Stimulated activated CD4-positive, alpha-beta T cell treated with anti-CD3 and anti-CD28 coated beads, Interleukin-1b, Interleukin-23, amount 100 ng/mL, for 24 hours (primary cell): ENCODE measurements around the gene GNA12.

Experiments used
- DNase-seq, 4 experiments: peaks; one replicate each; pipeline ENCODE4 v3.0.0-alpha.2; 2020; ENCODE audit warnings: low read depth in 4 of 4, low spot score in 1 of 4

The GNA12 gene

GRCh38 chr7:2819161-2819953 lies 24.8 kb downstream of the GNA12 start:
- no peak for DNase-seq

DNA sequence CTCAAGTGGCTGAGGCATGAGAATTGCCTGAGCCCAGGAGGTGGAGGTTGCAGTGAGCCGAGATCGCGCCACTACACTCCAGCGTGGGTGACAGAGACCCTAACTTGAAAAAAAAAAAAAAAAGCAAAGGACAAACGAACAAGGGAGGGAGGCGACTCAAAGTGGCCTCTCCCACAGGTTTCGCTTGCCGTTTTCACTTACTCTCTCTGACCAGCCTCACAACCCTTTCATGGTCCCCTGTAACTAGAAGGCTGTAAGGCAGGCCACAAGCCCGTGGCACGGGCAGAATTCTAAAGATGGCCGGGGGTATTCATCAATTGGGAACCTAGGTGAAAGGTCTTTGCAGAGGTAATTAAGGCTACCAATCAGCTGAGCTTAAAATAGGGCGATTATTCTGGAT lies 25.5 kb downstream of the GNA12 start:
- DNase-seq: no peak

- DNase-seq: no peak
Observed at GRCh38 chr7:2818121-2818520, 26.0 kb downstream of the GNA12 start.

DNA sequence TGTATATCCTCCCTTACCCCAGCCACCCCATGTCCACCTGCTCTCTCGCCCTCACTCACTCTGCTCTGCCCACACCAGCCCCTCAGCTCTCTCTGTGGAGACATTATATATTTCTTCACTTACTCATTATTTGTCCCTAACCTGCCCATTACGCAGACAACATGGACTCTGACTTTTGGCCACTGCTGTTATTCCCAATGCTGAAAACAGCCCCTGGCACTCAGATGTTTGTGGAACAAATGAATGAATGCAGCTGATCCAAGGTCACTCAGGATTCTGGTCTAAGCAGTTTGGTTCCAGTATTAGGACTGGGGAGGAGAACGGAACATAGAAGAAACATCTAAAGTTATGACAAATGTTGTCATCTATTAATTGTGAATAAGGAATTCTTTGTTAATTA lies 26.7 kb downstream of the GNA12 start:
- DNase-seq: no peak

GRCh38 chr7:2815875-2816245 lies 28.2 kb downstream of the GNA12 start:
- DNase-seq: no peak

GRCh38 chr7:2814946-2815874 lies 28.9 kb downstream of the GNA12 start:
- DNase-seq: no peak

GRCh38 chr7:2814186-2814945 lies 29.7 kb downstream of the GNA12 start:
- DNase-seq: no peak

- no peak for DNase-seq
Observed at GRCh38 chr7:2813350-2814185, 30.5 kb downstream of the GNA12 start.

GRCh38 chr7:2812831-2813230 lies 31.3 kb downstream of the GNA12 start:
- no peak for DNase-seq

- DNase-seq: no peak
Observed at GRCh38 chr7:2812114-2812487, 32.0 kb downstream of the GNA12 start.

- DNase-seq: no peak
Observed at GRCh38 chr7:2811476-2812113, 32.5 kb downstream of the GNA12 start.

DNA sequence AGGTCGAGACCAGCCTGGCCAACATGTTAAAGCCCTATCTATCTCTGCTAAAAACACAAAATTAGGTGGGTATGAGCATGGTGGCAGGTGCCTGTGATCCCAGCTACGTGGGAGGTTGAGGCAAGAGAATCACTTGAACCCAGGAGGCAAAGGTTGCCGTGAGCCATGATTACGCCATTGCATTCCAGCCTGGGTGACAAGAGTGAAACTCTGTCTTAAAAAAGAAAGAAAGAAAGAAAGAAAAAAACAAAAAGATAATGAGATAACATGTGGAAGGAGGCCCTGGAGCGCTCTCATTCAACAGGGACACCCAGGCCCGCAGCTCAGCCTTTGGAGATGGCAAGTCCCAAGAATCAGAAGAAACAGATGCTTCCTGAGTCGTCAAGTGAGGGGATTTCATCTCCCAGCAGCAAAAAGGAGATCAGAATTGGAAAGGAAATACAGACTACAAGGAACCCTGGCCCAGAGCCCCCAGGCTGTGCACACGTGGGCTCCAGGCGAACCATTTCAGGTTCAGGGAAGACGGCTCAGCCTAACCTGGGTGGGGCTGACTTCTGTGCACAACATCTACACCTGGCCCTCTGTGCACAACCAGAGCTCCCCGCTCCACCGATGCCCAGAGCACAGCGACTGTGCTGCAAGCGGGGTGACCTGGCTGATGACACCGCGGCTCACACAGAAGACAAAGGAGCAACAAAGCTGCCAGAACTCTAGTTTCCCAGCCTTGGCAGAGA lies 33.3 kb downstream of the GNA12 start:
- DNase-seq: no peak

DNA sequence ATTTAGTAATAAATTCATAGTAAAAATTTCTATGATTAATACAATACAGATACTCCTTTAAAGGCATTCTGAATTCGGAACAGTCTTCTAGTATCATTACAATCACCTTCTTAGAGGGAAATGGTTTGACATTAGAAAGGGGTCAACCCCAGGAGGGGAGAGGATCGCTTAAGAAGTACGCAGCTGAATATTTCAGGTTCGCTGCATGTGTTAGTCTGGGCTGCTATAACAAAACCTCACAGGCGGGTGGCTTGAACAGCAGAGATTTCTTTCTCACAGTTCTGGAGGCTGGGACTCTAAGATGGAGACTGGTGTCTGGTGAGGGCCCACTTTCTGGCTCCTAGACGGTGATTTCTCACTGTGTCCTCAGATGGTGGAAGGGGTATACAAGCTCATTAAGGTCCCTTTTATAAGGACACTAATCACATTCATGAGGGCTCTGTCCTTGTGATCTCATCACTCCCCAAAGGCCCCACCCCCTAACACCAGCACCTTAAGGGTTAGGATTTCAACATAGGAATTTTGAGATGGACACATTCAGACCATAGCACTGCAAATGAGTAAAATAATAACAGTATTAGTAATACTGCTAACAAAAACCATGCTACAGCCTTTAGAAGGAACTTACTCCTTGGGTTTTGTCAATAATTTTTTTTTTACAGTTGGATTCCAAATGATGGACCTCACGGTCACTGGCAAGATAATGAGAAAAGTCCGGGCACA lies 34.0 kb downstream of the GNA12 start:
- no peak for DNase-seq

DNA sequence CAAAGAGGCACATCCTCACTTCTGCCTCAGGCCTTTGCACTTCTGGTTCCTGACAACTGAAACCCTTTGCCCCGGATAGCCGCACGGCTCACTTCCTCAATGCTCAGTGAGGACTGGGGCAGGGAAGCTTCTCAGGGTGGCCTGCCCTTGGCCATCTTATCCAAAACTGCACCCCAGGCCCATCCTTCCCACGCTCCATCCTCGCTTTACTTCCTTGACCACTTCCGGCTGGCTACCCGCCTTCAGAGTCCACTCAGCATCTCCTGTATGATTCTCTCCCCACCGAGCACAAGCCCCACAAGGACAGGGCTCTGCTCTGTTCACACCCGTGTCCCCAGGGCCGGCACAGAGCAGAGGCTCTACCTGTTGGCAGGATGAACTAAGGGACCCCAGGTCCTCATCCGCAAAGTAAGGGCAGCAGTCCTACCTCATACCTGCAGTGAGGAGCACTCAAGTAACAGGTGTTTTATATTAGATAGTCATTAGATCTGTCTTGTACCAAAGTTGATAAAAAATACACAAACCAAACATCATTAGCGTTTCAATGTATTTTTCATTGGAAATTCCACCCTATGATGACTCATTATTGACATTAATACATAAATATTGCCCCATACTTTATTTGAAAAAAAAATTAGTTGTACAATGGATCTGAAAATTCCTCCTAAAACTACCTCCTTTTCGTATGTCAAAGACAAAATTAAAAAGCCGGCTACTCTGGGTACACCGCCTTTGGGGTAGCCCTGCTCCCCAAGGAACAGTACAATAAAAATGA lies 35.0 kb downstream of the GNA12 start:
- no peak for DNase-seq

GRCh38 chr7:2807845-2808772 lies 36.0 kb downstream of the GNA12 start:
- DNase-seq: no peak

GRCh38 chr7:2807460-2807844 lies 36.7 kb downstream of the GNA12 start:
- no peak for DNase-seq

DNA sequence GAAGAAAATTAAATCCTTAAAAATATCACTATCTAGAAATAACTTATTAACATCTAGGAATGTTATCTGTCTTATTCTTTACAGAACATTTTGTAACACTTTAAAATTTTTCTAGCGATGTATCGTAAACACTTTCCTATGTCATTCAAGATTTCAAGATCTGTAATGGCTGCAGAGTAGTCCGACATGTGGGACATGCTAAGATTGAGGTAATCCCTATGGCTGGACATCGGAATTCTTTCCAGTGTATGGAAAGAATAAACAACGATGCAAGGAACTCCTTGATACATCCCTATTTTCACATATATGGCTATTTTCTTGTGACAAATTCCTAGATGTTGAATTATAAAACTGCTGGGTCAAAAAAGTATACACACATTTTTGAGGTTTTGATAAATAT lies 37.5 kb downstream of the GNA12 start:
- no peak for DNase-seq
